Fibroblast of mammary gland (primary cell): ENCODE measurements around the gene PDE9A.

ENCODE experiments used
- DNase-seq: peaks from one replicate; pipeline ENCODE4 v3.0.0-alpha.2; 2010; ENCODE audit warnings: low read depth
- H3K4me3 ChIP-seq: 2 replicates; pipeline ENCODE4 v1.5.1; 2011; ENCODE audit warnings: low read depth, mild to moderate bottlenecking, low read length, moderate library complexity; ENCODE audit not compliant: control insufficient read depth
- TF ChIP-seq, protein P1 (sequence below): conservative IDR thresholded peaks from 2 replicates; pipeline ENCODE4 v1.5.1; 2011; ENCODE audit warnings: low read depth, low read length, inconsistent platforms; ENCODE audit not compliant: control insufficient read depth, insufficient read depth

PDE9A gene

GRCh38 chr21:42663200-42663750 lies 9.9 kb downstream of the PDE9A start:
- DNase-seq: no peak
- TF ChIP-seq, protein P1, sequence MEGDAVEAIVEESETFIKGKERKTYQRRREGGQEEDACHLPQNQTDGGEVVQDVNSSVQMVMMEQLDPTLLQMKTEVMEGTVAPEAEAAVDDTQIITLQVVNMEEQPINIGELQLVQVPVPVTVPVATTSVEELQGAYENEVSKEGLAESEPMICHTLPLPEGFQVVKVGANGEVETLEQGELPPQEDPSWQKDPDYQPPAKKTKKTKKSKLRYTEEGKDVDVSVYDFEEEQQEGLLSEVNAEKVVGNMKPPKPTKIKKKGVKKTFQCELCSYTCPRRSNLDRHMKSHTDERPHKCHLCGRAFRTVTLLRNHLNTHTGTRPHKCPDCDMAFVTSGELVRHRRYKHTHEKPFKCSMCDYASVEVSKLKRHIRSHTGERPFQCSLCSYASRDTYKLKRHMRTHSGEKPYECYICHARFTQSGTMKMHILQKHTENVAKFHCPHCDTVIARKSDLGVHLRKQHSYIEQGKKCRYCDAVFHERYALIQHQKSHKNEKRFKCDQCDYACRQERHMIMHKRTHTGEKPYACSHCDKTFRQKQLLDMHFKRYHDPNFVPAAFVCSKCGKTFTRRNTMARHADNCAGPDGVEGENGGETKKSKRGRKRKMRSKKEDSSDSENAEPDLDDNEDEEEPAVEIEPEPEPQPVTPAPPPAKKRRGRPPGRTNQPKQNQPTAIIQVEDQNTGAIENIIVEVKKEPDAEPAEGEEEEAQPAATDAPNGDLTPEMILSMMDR: no peak
- no peak overlapping the region for H3K4me3 ChIP-seq

- no peak overlapping the region for H3K4me3 ChIP-seq
- TF ChIP-seq, protein P1: no peak
These were observed 10.6 kb downstream of the PDE9A start for GRCh38 chr21:42663860-42664535.

GRCh38 chr21:42664614-42665013 lies 11.2 kb downstream of the PDE9A start:
- DNase-seq: no peak
- TF ChIP-seq, protein P1: no peak
- no peak overlapping the region for H3K4me3 ChIP-seq

More at GRCh38 chr21:42663860-42664535, 10.6 kb downstream of the PDE9A start:
- no peak for DNase-seq

DNA sequence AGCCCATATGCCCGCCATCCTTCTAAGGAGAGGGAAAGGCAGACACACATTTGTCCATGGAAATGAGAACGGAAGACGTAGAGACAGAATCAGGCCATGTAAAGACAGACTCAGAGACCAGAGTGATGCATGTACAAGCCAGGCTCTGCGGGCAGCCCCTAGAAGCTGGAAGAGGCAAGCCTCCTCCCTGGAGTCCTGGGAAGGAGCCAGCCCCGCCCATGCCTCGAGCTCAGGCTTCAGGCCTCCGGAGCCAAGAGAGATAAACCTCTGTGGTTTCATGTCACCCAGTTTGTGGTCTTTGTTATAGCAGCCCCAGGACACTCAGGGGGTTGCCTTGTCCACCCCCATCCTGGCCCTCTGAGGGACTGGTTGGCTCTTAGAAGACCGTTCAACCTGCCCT lies 11.6 kb downstream of the PDE9A start:
- no peak overlapping the region for H3K4me3 ChIP-seq
- TF ChIP-seq, protein P1: no peak
- DNase-seq: no peak

DNA sequence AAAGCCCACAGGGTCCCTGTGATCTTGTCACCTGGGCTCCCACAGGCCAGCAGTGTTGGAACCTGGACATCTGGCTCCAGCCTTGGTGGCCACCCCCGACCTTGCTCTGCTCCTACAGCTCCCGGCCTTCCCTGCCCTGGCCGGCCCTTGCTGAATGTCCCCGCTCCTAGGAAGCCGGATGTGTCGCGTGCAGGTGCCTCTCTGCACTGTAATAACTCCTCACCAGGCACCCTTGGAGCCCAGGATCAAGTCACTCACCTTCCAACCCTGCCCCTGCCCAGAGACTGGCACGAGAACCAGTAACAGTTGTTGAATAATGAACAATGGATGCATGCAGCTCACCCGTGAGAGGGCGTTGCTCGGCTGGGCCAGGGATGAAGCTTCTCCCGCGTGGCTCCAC lies 12.1 kb downstream of the PDE9A start:
- no peak for DNase-seq
- TF ChIP-seq, protein P1: no peak
- no peak overlapping the region for H3K4me3 ChIP-seq

GRCh38 chr21:42666023-42666747 lies 12.8 kb downstream of the PDE9A start:
- DNase-seq: no peak
- TF ChIP-seq, protein P1: no peak
- no peak overlapping the region for H3K4me3 ChIP-seq
